ENCODE data around the gene TROAP.
A peak's percentile ranks its signal among the peaks of the same experiment; 100 is the strongest.
"Not testable (repeated sequence)": the region's sequence is repeated elsewhere in the genome, so short reads cannot be mapped to it uniquely, and the experiment has no call there.

TROAP gene

GRCh38 chr12:49322708-49323523 lies at the start of gene TROAP:
TSS of gene TROAP (plus strand) at chr12:49323255. CDS start at chr12:49323609, 354 bp downstream.
- peak; percentile 94 to 96 (median 96) for DNase-seq (ENCODE audit: low read depth in 3 of 3)

- no peak for DNase-seq (ENCODE audit: low read depth in 3 of 3)
Observed at GRCh38 chr12:49273726-49274395, 49.2 kb upstream of the TROAP start.

- no peak for DNase-seq (ENCODE audit: low read depth in 3 of 3)
Observed at GRCh38 chr12:49274396-49275069, 48.5 kb upstream of the TROAP start.

- no peak for DNase-seq (ENCODE audit: low read depth in 3 of 3)
Observed at GRCh38 chr12:49276304-49277290, 46.5 kb upstream of the TROAP start.

- no peak for DNase-seq (ENCODE audit: low read depth in 3 of 3)
Observed at GRCh38 chr12:49277466-49277865, 45.6 kb upstream of the TROAP start.

GRCh38 chr12:49279706-49280159 lies 43.3 kb upstream of the TROAP start:
- DNase-seq (ENCODE audit: low read depth in 3 of 3): no peak

- DNase-seq (ENCODE audit: low read depth in 3 of 3): not testable (repeated sequence)
Observed at GRCh38 chr12:49280545-49280944, 42.5 kb upstream of the TROAP start.

- no peak for DNase-seq (ENCODE audit: low read depth in 3 of 3)
Observed at GRCh38 chr12:49282302-49282701, 40.8 kb upstream of the TROAP start.

GRCh38 chr12:49282740-49283375 lies 40.2 kb upstream of the TROAP start:
- not testable (repeated sequence) for DNase-seq (ENCODE audit: low read depth in 3 of 3)

GRCh38 chr12:49283541-49284429 lies 39.3 kb upstream of the TROAP start:
- no peak for DNase-seq (ENCODE audit: low read depth in 3 of 3)

GRCh38 chr12:49284672-49285071 lies 38.4 kb upstream of the TROAP start:
- no peak for DNase-seq (ENCODE audit: low read depth in 3 of 3)

GRCh38 chr12:49287876-49288275 lies 35.2 kb upstream of the TROAP start:
- no peak for DNase-seq (ENCODE audit: low read depth in 3 of 3)

GRCh38 chr12:49288412-49288853 lies 34.6 kb upstream of the TROAP start:
- DNase-seq (ENCODE audit: low read depth in 3 of 3): peak; percentile 42 to 55 (median 46)

- DNase-seq (ENCODE audit: low read depth in 3 of 3): no peak
Observed at GRCh38 chr12:49288922-49289555, 34.0 kb upstream of the TROAP start.

- DNase-seq (ENCODE audit: low read depth in 3 of 3): no peak
Observed at GRCh38 chr12:49292729-49293055, 30.4 kb upstream of the TROAP start.

- no peak for DNase-seq (ENCODE audit: low read depth in 3 of 3)
Observed at GRCh38 chr12:49293056-49293956, 29.7 kb upstream of the TROAP start.

GRCh38 chr12:49294086-49294803 lies 28.8 kb upstream of the TROAP start:
- no peak for DNase-seq (ENCODE audit: low read depth in 3 of 3)

- no peak for DNase-seq (ENCODE audit: low read depth in 3 of 3)
Observed at GRCh38 chr12:49294804-49295081, 28.3 kb upstream of the TROAP start.
